HEK293 (cell line): ENCODE measurements around the gene ENO3.
A peak's percentile ranks its signal among the peaks of the same experiment; 100 is the strongest.
"Not testable (repeated sequence)": the region's sequence is repeated elsewhere in the genome, so short reads cannot be mapped to it uniquely, and the experiment has no call there.

Experiments
- CTCF ChIA-PET: fragments of 350-600 bp; formaldehyde crosslinking; extraction: SDS; loops from one replicate; lab custom pipeline; 2021; ENCODE audit warnings: antibody characterized with exemption; lab: Yijun Ruan, JAX
- POLR2A ChIA-PET: fragments of 300-600 bp; formaldehyde crosslinking; extraction: SDS; loops from one replicate; lab custom pipeline; 2020; ENCODE audit warnings: antibody characterized with exemption, inconsistent platforms; lab: Yijun Ruan, JAX
- H3K27ac ChIP-seq: fragments of 200-500 bp; sonication (Bioruptor generic); 2 replicates; pipeline ENCODE4 v1.5.1; 2014; ENCODE audit warnings: low read depth, low read length, control low read depth, inconsistent platforms; ENCODE audit errors: extremely low read depth
- H3K36me3 ChIP-seq, 2 experiments: fragments of 200-500 bp in 1 of 2; sonication (Bioruptor generic) in 1 of 2; 1 replicate in 1 of 2; 2 replicates in 1 of 2; pipeline ENCODE4 v1.5.1; 2014 to 2017; ENCODE audit warnings: inconsistent platforms in 2 of 2, low read length in 2 of 2; ENCODE audit not compliant: control insufficient read depth in 2 of 2, insufficient read depth in 1 of 2
- H3K4me1 ChIP-seq: fragments of 200-500 bp; sonication (Bioruptor generic); 2 replicates; pipeline ENCODE4 v1.5.1; 2014; ENCODE audit warnings: mild to moderate bottlenecking, low read length, inconsistent platforms; ENCODE audit not compliant: control insufficient read depth, insufficient read depth
- H3K4me3 ChIP-seq: 2 replicates; pipeline ENCODE4 v1.5.1; 2011; ENCODE audit warnings: low read depth, mild to moderate bottlenecking, control low read depth, low read length, moderate library complexity
- H3K9me3 ChIP-seq: fragments of 200-500 bp; sonication (Bioruptor generic); 2 replicates; pipeline ENCODE4 v1.5.1; 2014; ENCODE audit warnings: low read depth, low read length, inconsistent platforms; ENCODE audit not compliant: control insufficient read depth, insufficient read depth
- GLI4 ChIP-seq: fragments of 450-650 bp; formaldehyde crosslinking; IDR thresholded peaks from 2 replicates; pipeline ENCODE4 v1.5.1; 2016; ENCODE audit warnings: missing biosample characterization, missing genetic modification characterization
- KLF1 ChIP-seq: fragments of 450-650 bp; formaldehyde crosslinking; IDR thresholded peaks from 2 replicates; pipeline ENCODE4 v1.5.1; 2016; ENCODE audit warnings: missing biosample characterization, missing genetic modification characterization
- ZBTB8A ChIP-seq: fragments of 450-650 bp; formaldehyde crosslinking; IDR thresholded peaks from 2 replicates; pipeline ENCODE4 v1.5.1; 2016; ENCODE audit warnings: missing biosample characterization, missing genetic modification characterization
- ZFP37 ChIP-seq: fragments of 450-650 bp; formaldehyde crosslinking; IDR thresholded peaks from 2 replicates; pipeline ENCODE4 v1.5.1; 2016; ENCODE audit warnings: missing biosample characterization, missing genetic modification characterization
- ZNF121 ChIP-seq: fragments of 450-650 bp; formaldehyde crosslinking; IDR thresholded peaks from 2 replicates; pipeline ENCODE4 v1.5.1; 2016; ENCODE audit warnings: missing biosample characterization, missing genetic modification characterization
- ZNF221 ChIP-seq: fragments of 450-650 bp; formaldehyde crosslinking; IDR thresholded peaks from 2 replicates; pipeline ENCODE4 v1.5.1; 2017; ENCODE audit warnings: missing biosample characterization, missing genetic modification characterization, borderline replicate concordance
- ZNF341 ChIP-seq: fragments of 450-650 bp; formaldehyde crosslinking; IDR thresholded peaks from 2 replicates; pipeline ENCODE4; 2016; ENCODE audit warnings: low read depth, missing biosample characterization, missing genetic modification characterization
- ZNF394 ChIP-seq: fragments of 450-650 bp; formaldehyde crosslinking; IDR thresholded peaks from 2 replicates; pipeline ENCODE4 v1.5.1; 2016; ENCODE audit warnings: missing biosample characterization, missing genetic modification characterization, mild to moderate bottlenecking, moderate library complexity, borderline replicate concordance
- ZNF626 ChIP-seq: fragments of 450-650 bp; sonication (Bioruptor Pico); formaldehyde crosslinking; IDR thresholded peaks from 2 replicates; pipeline ENCODE4 v1.5.1; 2018; ENCODE audit warnings: missing biosample characterization, missing genetic modification characterization, inconsistent platforms
- ZNF792 ChIP-seq: fragments of 450-650 bp; formaldehyde crosslinking; IDR thresholded peaks from 2 replicates; pipeline ENCODE4 v1.5.1; 2016; ENCODE audit warnings: missing biosample characterization, missing genetic modification characterization
- ZNF830 ChIP-seq: fragments of 450-650 bp; IDR thresholded peaks from 2 replicates; pipeline ENCODE4 v1.5.0; 2018; ENCODE audit warnings: missing biosample characterization, missing genetic modification characterization, low read depth, mild to moderate bottlenecking, moderate library complexity
- TF ChIP-seq, protein P1 (sequence below): fragments of 450-650 bp; formaldehyde crosslinking; IDR thresholded peaks from 2 replicates; pipeline ENCODE4 v1.5.1; 2016; ENCODE audit warnings: missing biosample characterization, missing genetic modification characterization, borderline replicate concordance

ENO3 gene

DNA sequence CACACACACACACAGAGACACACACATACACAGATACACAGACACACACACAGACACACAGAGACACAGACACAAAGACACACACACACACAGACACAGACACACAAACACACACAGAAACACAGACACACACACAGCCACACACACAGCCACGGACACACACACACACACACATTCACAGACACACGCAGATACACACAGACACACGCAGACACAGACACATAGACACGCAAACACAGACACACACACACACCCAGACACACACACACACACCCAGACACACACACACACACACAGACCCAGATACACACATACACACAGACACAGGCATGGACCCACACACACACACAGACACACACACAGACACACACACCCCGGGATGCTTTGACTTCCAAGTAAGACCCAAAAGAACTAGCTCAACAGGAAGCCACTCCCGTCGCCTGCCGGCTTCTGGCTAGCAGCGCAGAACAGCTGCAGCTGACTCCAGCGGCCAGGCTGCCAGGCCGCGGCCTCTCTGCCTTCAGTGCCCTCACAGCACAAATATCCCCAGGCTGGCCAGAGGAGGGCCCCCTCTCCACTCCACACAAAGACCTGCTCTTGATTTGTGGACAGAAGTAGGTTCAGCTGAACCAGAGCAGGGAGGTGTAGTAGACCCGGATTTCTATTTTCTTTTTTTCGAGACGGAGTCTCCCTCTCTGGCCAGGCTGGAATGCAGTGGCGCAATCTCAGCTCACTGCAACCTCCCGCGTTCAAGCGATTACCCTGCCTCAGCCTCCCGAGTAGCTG lies 42.0 kb upstream of the ENO3 start (continued):
- TF ChIP-seq ZNF221 = no peak
- no peak for TF ChIP-seq ZNF626 (tag by site-specific recombination)
- no peak for TF ChIP-seq ZNF394
- TF ChIP-seq ZFP37 (tag by site-specific recombination) = no peak

DNA sequence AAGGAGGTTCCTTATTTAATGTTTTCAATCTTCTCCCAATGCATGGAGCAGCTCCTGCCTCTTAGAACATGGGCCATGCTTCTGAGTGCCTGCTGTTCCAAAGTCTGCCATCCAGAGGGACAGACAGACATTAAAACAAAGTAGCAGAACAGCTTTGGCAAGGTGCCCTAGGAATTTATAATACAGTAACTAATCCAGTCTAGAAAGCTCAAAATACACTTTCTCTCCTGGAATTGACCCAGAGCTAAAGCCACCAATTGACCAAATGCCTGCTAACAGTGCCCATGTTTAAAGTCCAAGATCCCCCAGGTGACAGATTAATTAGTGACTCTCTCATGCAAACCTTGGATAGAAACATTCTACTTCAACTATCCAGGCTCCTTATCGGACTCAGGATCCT lies 36.9 kb upstream of the ENO3 start:
- no peak overlapping the region for H3K27ac ChIP-seq
- H3K9me3 ChIP-seq = no peaks in the 10 kb centered on the region
- H3K4me3 ChIP-seq = no peak overlapping the region
- CTCF ChIA-PET = interaction anchor here (0.6 to 1.6 kb wide), 9 partner anchors 9 to 1262 kb away, joined by 3 to 6 read pairs (median 4); no protein-coding TSS in a partner anchor
- POLR2A ChIA-PET = interaction anchor here (0.6 to 1.3 kb wide), 5 partner anchors 9 to 195 kb away, joined by 3 to 7 read pairs (median 5); partner anchors contain the start of genes RNF167 and SLC25A11
- TF ChIP-seq KLF1 (tag by site-specific recombination) (no peak), GLI4 (tag by site-specific recombination) (no peak), ZNF830 (no peak), ZNF341 (tag by site-specific recombination) (peak; percentile 74)
- TF ChIP-seq, protein P1, sequence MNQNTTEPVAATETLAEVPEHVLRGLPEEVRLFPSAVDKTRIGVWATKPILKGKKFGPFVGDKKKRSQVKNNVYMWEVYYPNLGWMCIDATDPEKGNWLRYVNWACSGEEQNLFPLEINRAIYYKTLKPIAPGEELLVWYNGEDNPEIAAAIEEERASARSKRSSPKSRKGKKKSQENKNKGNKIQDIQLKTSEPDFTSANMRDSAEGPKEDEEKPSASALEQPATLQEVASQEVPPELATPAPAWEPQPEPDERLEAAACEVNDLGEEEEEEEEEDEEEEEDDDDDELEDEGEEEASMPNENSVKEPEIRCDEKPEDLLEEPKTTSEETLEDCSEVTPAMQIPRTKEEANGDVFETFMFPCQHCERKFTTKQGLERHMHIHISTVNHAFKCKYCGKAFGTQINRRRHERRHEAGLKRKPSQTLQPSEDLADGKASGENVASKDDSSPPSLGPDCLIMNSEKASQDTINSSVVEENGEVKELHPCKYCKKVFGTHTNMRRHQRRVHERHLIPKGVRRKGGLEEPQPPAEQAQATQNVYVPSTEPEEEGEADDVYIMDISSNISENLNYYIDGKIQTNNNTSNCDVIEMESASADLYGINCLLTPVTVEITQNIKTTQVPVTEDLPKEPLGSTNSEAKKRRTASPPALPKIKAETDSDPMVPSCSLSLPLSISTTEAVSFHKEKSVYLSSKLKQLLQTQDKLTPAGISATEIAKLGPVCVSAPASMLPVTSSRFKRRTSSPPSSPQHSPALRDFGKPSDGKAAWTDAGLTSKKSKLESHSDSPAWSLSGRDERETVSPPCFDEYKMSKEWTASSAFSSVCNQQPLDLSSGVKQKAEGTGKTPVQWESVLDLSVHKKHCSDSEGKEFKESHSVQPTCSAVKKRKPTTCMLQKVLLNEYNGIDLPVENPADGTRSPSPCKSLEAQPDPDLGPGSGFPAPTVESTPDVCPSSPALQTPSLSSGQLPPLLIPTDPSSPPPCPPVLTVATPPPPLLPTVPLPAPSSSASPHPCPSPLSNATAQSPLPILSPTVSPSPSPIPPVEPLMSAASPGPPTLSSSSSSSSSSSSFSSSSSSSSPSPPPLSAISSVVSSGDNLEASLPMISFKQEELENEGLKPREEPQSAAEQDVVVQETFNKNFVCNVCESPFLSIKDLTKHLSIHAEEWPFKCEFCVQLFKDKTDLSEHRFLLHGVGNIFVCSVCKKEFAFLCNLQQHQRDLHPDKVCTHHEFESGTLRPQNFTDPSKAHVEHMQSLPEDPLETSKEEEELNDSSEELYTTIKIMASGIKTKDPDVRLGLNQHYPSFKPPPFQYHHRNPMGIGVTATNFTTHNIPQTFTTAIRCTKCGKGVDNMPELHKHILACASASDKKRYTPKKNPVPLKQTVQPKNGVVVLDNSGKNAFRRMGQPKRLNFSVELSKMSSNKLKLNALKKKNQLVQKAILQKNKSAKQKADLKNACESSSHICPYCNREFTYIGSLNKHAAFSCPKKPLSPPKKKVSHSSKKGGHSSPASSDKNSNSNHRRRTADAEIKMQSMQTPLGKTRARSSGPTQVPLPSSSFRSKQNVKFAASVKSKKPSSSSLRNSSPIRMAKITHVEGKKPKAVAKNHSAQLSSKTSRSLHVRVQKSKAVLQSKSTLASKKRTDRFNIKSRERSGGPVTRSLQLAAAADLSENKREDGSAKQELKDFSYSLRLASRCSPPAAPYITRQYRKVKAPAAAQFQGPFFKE (tag by site-specific recombination) = no peak
- TF ChIP-seq, all 188 proteins: peak for 1
- H3K36me3 ChIP-seq = no peaks in the 10 kb centered on the region; a peak in 1 of 3 replicates
- H3K4me1 ChIP-seq = no peaks in the 10 kb centered on the region; the same call in 1 of the 2 replicates

DNA sequence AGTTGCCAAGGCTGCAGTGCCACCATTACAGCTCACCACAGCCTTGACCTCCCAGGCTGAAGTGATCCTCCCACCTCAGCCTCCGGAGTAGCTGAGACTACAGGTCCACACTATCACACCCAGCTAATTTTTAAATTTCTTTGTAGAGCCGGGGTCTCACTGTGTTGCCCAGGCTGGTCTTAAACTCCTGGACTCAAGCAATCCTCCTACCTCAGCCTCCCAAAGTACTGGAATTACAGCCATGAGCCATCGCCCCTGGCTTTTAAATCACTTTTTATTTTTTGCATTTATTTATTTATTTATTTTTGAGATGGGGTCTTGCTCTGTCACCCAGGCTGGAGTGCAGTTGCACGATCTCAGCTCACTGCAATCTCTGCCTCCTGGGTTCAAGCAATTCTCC lies 36.4 kb upstream of the ENO3 start:
- not testable (repeated sequence) for H3K4me1 ChIP-seq
- POLR2A ChIA-PET = interaction anchor here (0.9 to 1.3 kb wide), 2 partner anchors 12 to 25 kb away, joined by 3 read pairs; partner anchors contain the start of genes RNF167 and SLC25A11
- peak; percentile 86 for TF ChIP-seq ZNF121 (tag by site-specific recombination)
- TF ChIP-seq, all 188 proteins: peak for 1; not testable (repeated sequence) for 187
- H3K36me3 ChIP-seq, H3K4me3 ChIP-seq, H3K27ac ChIP-seq, H3K9me3 ChIP-seq: not testable (repeated sequence)
- CTCF ChIA-PET = interaction anchor here (0.6 to 1.0 kb wide), 3 partner anchors 108 to 335 kb away, joined by 3 to 5 read pairs (median 3); no protein-coding TSS in a partner anchor

- Histone ChIP-seq H3K36me3 (no peaks in the 10 kb centered on the region; a peak in 1 of 3 replicates), H3K4me3 (no peak overlapping the region), H3K27ac (no peak overlapping the region), H3K9me3 (no peaks in the 10 kb centered on the region), H3K4me1 (no peaks in the 10 kb centered on the region)
- no peak for TF ChIP-seq ZNF792 (tag by site-specific recombination)
- no peak for TF ChIP-seq ZBTB8A
- ChIA-PET POLR2A (interaction anchor here (0.7 to 1.4 kb wide), 4 partner anchors 14 to 31 kb away, joined by 3 read pairs; partner anchors contain the start of genes ENO3, RNF167 and SLC25A11), CTCF (interaction anchor here (0.8 to 2.4 kb wide), 3 partner anchors 10 to 21 kb away, joined by 3 to 14 read pairs (median 3); partner anchors contain the start of genes CHRNE, RNF167 and SLC25A11)
Measured at GRCh38 chr17:4919511-4920047, 31.3 kb upstream of the ENO3 start.
